Measurements from ENCODE around the gene GSTK1. TPM values are rescaled to one million over a fixed set of nuclear protein-coding genes. Genes with fewer than 3 reads are reported as not detected.

The GSTK1 gene
- total and polyA plus RNA-seq, 9 of the 15 experiments (the other 6 are each of a cell fraction or from before 2014, with no cell fraction given) = 155 to 441 (median 233) TPM

DNA sequence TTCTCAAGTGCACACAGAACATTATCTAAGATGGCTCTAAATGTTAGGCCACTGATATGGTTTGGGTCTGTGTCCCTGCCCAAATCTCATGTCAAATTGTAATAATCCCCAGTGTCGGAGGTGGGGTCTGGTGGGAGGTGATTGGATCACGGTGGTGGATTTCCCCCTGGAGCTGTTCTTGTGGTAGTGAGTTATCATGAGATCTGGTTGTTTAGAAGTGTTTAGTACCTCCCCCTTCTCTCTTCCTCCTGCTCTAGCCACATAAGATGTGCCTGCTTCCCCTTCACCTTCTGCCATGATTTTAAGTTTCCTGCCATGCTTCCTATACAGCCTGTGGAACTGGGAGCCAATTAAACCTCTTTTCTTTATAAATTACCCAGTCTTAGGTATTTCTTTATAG lies 11.2 kb upstream of the GSTK1 start:
- Histone ChIP-seq H3K27ac (ENCODE audit: extremely low read depth, low read depth, low read length) (no peak overlapping the region), H3K4me1 (replicated peaks in 1 of 2; ENCODE audit: control insufficient read depth in 2 of 2, insufficient read depth in 2 of 2, low read length in 2 of 2) (peaks cover 5 to 15% of the 10 kb centered on the region in 2 experiments; a peak in 4 of 5 replicates), H3K9ac (ENCODE audit: insufficient read depth in 1 of 2, low read depth in 2 of 2, low read length in 2 of 2) (no peak overlapping the region), H2AFZ (ENCODE audit: low read depth, low read length) (0 out of 2 replicates have a peak overlapping the region, but pooled peaks have one; percentile 3), H3K79me2 (ENCODE audit: control insufficient read depth, insufficient read depth, low read length) (no peaks in the 10 kb centered on the region), H3K27me3 (ENCODE audit: control insufficient read depth in 2 of 2, insufficient read depth in 2 of 2, low read length in 2 of 2) (no peaks in the 10 kb centered on the region), H3K4me3 (no peak overlapping the region), H4K20me1 (replicated peaks; ENCODE audit: control insufficient read depth, insufficient read depth, low read length) (no peaks in the 10 kb centered on the region), H3K9me1 (ENCODE audit: control insufficient read depth, insufficient read depth, low read length) (no peaks in the 10 kb centered on the region), H3K4me2 (ENCODE audit: insufficient read depth, low read length) (no peak overlapping the region), H3K36me3 (ENCODE audit: control insufficient read depth, insufficient read depth, low read length) (no peaks in the 10 kb centered on the region), H3K9me3 (replicated peaks; ENCODE audit: control insufficient read depth, insufficient read depth, low read depth, low read length) (peaks cover 12% of the 10 kb centered on the region; the same call in 1 of the 2 replicates)
- in situ Hi-C loops (cut with MboI) (no loop called here), intact Hi-C loops (cut with micrococcal nuclease) (no loop called here)
- TF ChIP-seq CBX3 (IDR thresholded peaks at IDR 0.05; ENCODE audit: borderline replicate concordance in 1 of 2, low read length in 2 of 2) = 0 out of 3 replicates have a peak, but pooled peaks of 1 of the 2 experiments have one; percentile 14
- no peak for TF ChIP-seq SMARCA5 (IDR thresholded peaks at IDR 0.05)
- DNase-seq (ENCODE audit: extremely low read depth in 1 of 4, low spot score in 3 of 4) (no peak), ATAC-seq (no peak), FAIRE-seq (no peak)
- CTCF ChIA-PET (ENCODE audit: low intra/inter-chr PET ratio) = no interaction called here
- WGBS (ENCODE audit: insufficient coverage, low coverage, missing lambda C conversion rate) = 24% methylated on average over 2 of the region's 2 CpGs
- POLR2A ChIA-PET = no interaction called here
- no TSS peak for BruUV-seq (replicated peaks)

DNA sequence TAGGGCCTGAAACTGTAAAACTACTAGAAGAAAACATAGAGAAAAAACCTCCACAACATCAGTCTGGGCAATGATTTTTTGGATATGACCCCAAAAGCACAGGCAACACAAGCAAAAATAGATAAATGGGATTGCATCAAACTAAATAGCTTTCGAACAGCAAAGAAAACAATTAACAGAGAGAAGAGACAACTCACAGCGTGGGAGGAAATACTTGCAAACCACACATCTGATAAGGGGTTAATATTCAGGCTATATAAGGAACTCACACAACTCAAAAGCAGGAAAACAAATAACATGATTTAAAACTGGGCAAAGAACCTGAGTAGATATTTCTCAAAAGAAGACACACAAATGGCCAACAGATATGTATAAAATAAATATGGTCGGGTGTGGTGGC lies 7.7 kb upstream of the GSTK1 start:
- in situ Hi-C loops (cut with MboI) (no loop called here), intact Hi-C loops (cut with micrococcal nuclease) (no loop called here)
- no peak overlapping the region for H3K4me3 ChIP-seq
- no peak for TF ChIP-seq ZNF76 (CRISPR knock-in tag; IDR thresholded peaks at IDR 0.05; ENCODE audit: borderline replicate concordance)
- no peak for TF ChIP-seq RFX1 (IDR thresholded peaks at IDR 0.05)
- no peak for TF ChIP-seq IRF2 (CRISPR knock-in tag; IDR thresholded peaks at IDR 0.05)
- TF ChIP-seq KDM1A (IDR thresholded peaks at IDR 0.05) = peak; percentile 90 to 93
- no peak for TF ChIP-seq CREBBP (IDR thresholded peaks at IDR 0.05; ENCODE audit: low read depth, low read length)
- no peak for TF ChIP-seq CHD2 (IDR thresholded peaks at IDR 0.05; ENCODE audit: low read depth, low read length)
- no peak for TF ChIP-seq PRMT5 (CRISPR knock-in tag; IDR thresholded peaks at IDR 0.05)
- TF ChIP-seq, protein P1, sequence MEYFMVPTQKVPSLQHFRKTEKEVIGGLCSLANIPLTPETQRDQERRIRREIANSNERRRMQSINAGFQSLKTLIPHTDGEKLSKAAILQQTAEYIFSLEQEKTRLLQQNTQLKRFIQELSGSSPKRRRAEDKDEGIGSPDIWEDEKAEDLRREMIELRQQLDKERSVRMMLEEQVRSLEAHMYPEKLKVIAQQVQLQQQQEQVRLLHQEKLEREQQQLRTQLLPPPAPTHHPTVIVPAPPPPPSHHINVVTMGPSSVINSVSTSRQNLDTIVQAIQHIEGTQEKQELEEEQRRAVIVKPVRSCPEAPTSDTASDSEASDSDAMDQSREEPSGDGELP (CRISPR knock-in tag; IDR thresholded peaks at IDR 0.05; ENCODE audit: borderline replicate concordance) = no peak
- no peak for TF ChIP-seq SNIP1 (IDR thresholded peaks at IDR 0.05; ENCODE audit: low read depth)
- no peak for TF ChIP-seq ZNF75A (CRISPR knock-in tag; IDR thresholded peaks at IDR 0.05)
- TF ChIP-seq FOSL1 (tag; conservative IDR thresholded peaks at IDR 0.05) = no peak
- no peak for TF ChIP-seq NR1H2 (CRISPR knock-in tag; IDR thresholded peaks at IDR 0.05)
- TF ChIP-seq SMARCE1 (IDR thresholded peaks at IDR 0.05) = peak; percentile 73; the same call in 1 of the 2 replicates
- no peak for TF ChIP-seq ZNF707 (CRISPR knock-in tag; conservative IDR thresholded peaks at IDR 0.05)
- no peak for TF ChIP-seq TAF7 (tag; IDR thresholded peaks at IDR 0.05)

More for the DNA sequence above, 7.7 kb upstream of the GSTK1 start:
- no peaks in the 10 kb centered on the region for H3K9me1 ChIP-seq (ENCODE audit: control insufficient read depth, insufficient read depth, low read length)
- no peak overlapping the region for H3K4me2 ChIP-seq (ENCODE audit: insufficient read depth, low read length)
- ChIA-PET POLR2A (interaction anchor here (0.6 to 1.7 kb wide), 3 partner anchors 9 to 200 kb away, joined by 3 to 8 read pairs (median 4); no protein-coding TSS in a partner anchor), CTCF (ENCODE audit: low intra/inter-chr PET ratio) (no interaction called here)
- no peaks in the 10 kb centered on the region for H3K27me3 ChIP-seq (ENCODE audit: control insufficient read depth in 2 of 2, insufficient read depth in 2 of 2, low read length in 2 of 2)
- 23% methylated on average over 3 of the region's 3 CpGs for WGBS (ENCODE audit: insufficient coverage, low coverage, missing lambda C conversion rate)
- H3K9me3 ChIP-seq (replicated peaks; ENCODE audit: control insufficient read depth, insufficient read depth, low read depth, low read length) = 0 out of 2 replicates have a peak, but pooled peaks cover 1% of the 10 kb centered on the region
- H2AFZ ChIP-seq (ENCODE audit: low read depth, low read length) = no peak overlapping the region
- no peaks in the 10 kb centered on the region for H3K36me3 ChIP-seq (ENCODE audit: control insufficient read depth, insufficient read depth, low read length)
- no peaks in the 10 kb centered on the region for H4K20me1 ChIP-seq (replicated peaks; ENCODE audit: control insufficient read depth, insufficient read depth, low read length)
- H3K9ac ChIP-seq (ENCODE audit: insufficient read depth in 1 of 2, low read depth in 2 of 2, low read length in 2 of 2) = no peak overlapping the region
- H3K4me1 ChIP-seq (replicated peaks in 1 of 2; ENCODE audit: control insufficient read depth in 2 of 2, insufficient read depth in 2 of 2, low read length in 2 of 2) = peaks cover 5 to 43% of the 10 kb centered on the region in 2 experiments; a peak in 4 of 5 replicates
- FAIRE-seq (no peak), DNase-seq (ENCODE audit: extremely low read depth in 1 of 4, low spot score in 3 of 4) (peak in 1 of 4 experiments; percentile 37), ATAC-seq (no peak)
- no TSS peak for BruUV-seq (replicated peaks)
- no peaks in the 10 kb centered on the region for H3K79me2 ChIP-seq (ENCODE audit: control insufficient read depth, insufficient read depth, low read length)
- no peak overlapping the region for H3K27ac ChIP-seq (ENCODE audit: extremely low read depth, low read depth, low read length)

All from K562 (cell line).